Activated naive CD8-positive, alpha-beta T cell treated with anti-CD3 and anti-CD28 coated beads, Interleukin-2, amount 50 U/mL, for 24 hours (primary cell): ENCODE measurements around the gene NHSL1.
A peak's percentile ranks its signal among the peaks of the same experiment; 100 is the strongest.

Source experiments
- ATAC-seq: fragments of 150-1000 bp; cut with Tn5 transposase; one replicate; pipeline ENCODE4 v1.10.0; 2021
- DNase-seq: peaks from one replicate; pipeline ENCODE4 v3.0.0; 2021
- H3K27ac Mint-ChIP-seq: one replicate; pipeline ENCODE4 v1.8.0; 2021; ENCODE audit warnings: mild to moderate bottlenecking, mixed read lengths
- H3K27me3 Mint-ChIP-seq: one replicate; pipeline ENCODE4 v1.8.0; 2021; ENCODE audit warnings: mixed read lengths
- H3K36me3 Mint-ChIP-seq: one replicate; pipeline ENCODE4 v1.8.0; 2021; ENCODE audit warnings: low read depth, mixed read lengths
- H3K4me1 Mint-ChIP-seq: one replicate; pipeline ENCODE4 v1.8.0; 2021; ENCODE audit warnings: mixed read lengths
- H3K4me3 Mint-ChIP-seq: one replicate; pipeline ENCODE4 v1.8.0; 2021; ENCODE audit warnings: mild to moderate bottlenecking, moderate library complexity, mixed read lengths
- H3K9me3 Mint-ChIP-seq: one replicate; pipeline ENCODE4 v1.8.0; 2021; ENCODE audit warnings: mixed read lengths

NHSL1 gene

GRCh38 chr6:138422861-138423260 lies 76.4 kb downstream of the NHSL1 start:
- peaks cover 9% of the 10 kb centered on the region for H3K36me3 Mint-ChIP-seq
- H3K9me3 Mint-ChIP-seq, result no peaks in the 10 kb centered on the region
- peaks cover 5% of the 10 kb centered on the region for H3K4me1 Mint-ChIP-seq
- ATAC-seq, result no peak
- H3K4me3 Mint-ChIP-seq, result no peak overlapping the region
- H3K27ac Mint-ChIP-seq, result no peak overlapping the region
- H3K27me3 Mint-ChIP-seq, result peaks cover 2% of the 10 kb centered on the region
- no peak for DNase-seq

GRCh38 chr6:138421608-138422007 lies 77.7 kb downstream of the NHSL1 start:
- Mint-ChIP-seq H3K9me3 (no peaks in the 10 kb centered on the region), H3K27me3 (peaks cover 2% of the 10 kb centered on the region), H3K4me1 (peaks cover 8% of the 10 kb centered on the region), H3K4me3 (no peak overlapping the region), H3K27ac (no peak overlapping the region), H3K36me3 (peaks cover 13% of the 10 kb centered on the region)
- ATAC-seq (no peak), DNase-seq (no peak)

- peaks cover 2% of the 10 kb centered on the region for H3K27me3 Mint-ChIP-seq
- ATAC-seq, result no peak
- H3K9me3 Mint-ChIP-seq, result no peaks in the 10 kb centered on the region
- no peak overlapping the region for H3K27ac Mint-ChIP-seq
- peaks cover 13% of the 10 kb centered on the region for H3K36me3 Mint-ChIP-seq
- peaks cover 8% of the 10 kb centered on the region for H3K4me1 Mint-ChIP-seq
- no peak overlapping the region for H3K4me3 Mint-ChIP-seq
- DNase-seq, result no peak
Observed at GRCh38 chr6:138421089-138421488, 78.2 kb downstream of the NHSL1 start.

GRCh38 chr6:138420356-138420755 lies 78.9 kb downstream of the NHSL1 start:
- Mint-ChIP-seq H3K4me1 (peaks cover 8% of the 10 kb centered on the region), H3K9me3 (no peaks in the 10 kb centered on the region), H3K4me3 (no peak overlapping the region), H3K36me3 (peaks cover 13% of the 10 kb centered on the region), H3K27ac (no peak overlapping the region), H3K27me3 (peaks cover under 1% of the 10 kb centered on the region)
- ATAC-seq (no peak), DNase-seq (no peak)

GRCh38 chr6:138419766-138420165 lies 79.5 kb downstream of the NHSL1 start:
- no peak for DNase-seq
- ATAC-seq, result no peak
- H3K9me3 Mint-ChIP-seq, result no peaks in the 10 kb centered on the region
- H3K27ac Mint-ChIP-seq, result no peak overlapping the region
- H3K4me3 Mint-ChIP-seq, result no peak overlapping the region
- peaks cover 13% of the 10 kb centered on the region for H3K36me3 Mint-ChIP-seq
- H3K27me3 Mint-ChIP-seq, result no peaks in the 10 kb centered on the region
- H3K4me1 Mint-ChIP-seq, result peaks cover 8% of the 10 kb centered on the region

GRCh38 chr6:138418118-138418742 lies 81.1 kb downstream of the NHSL1 start:
- Mint-ChIP-seq H3K9me3 (no peaks in the 10 kb centered on the region), H3K27me3 (no peaks in the 10 kb centered on the region), H3K4me3 (no peak overlapping the region), H3K36me3 (peaks cover 21% of the 10 kb centered on the region), H3K4me1 (peaks cover 6% of the 10 kb centered on the region), H3K27ac (no peak overlapping the region)
- DNase-seq, result no peak
- peak; percentile 44 for ATAC-seq

- H3K4me3 Mint-ChIP-seq, result no peak overlapping the region
- H3K27me3 Mint-ChIP-seq, result no peaks in the 10 kb centered on the region
- H3K27ac Mint-ChIP-seq, result no peak overlapping the region
- ATAC-seq, result peak; percentile 34
- peaks cover 26% of the 10 kb centered on the region for H3K36me3 Mint-ChIP-seq
- DNase-seq, result no peak
- H3K9me3 Mint-ChIP-seq, result no peaks in the 10 kb centered on the region
- peaks cover 3% of the 10 kb centered on the region for H3K4me1 Mint-ChIP-seq
Observed at GRCh38 chr6:138417493-138418117, 81.7 kb downstream of the NHSL1 start.

GRCh38 chr6:138416206-138416605 lies 83.1 kb downstream of the NHSL1 start:
- no peak overlapping the region for H3K27ac Mint-ChIP-seq
- ATAC-seq (no peak), DNase-seq (no peak)
- H3K36me3 Mint-ChIP-seq, result peaks cover 36% of the 10 kb centered on the region
- H3K4me1 Mint-ChIP-seq, result peaks cover 10% of the 10 kb centered on the region
- no peaks in the 10 kb centered on the region for H3K27me3 Mint-ChIP-seq
- H3K9me3 Mint-ChIP-seq, result no peaks in the 10 kb centered on the region
- no peak overlapping the region for H3K4me3 Mint-ChIP-seq

GRCh38 chr6:138415125-138415524 lies 84.2 kb downstream of the NHSL1 start:
- Mint-ChIP-seq H3K9me3 (no peaks in the 10 kb centered on the region), H3K4me3 (no peak overlapping the region), H3K27ac (no peak overlapping the region), H3K27me3 (no peaks in the 10 kb centered on the region), H3K36me3 (peaks cover 41% of the 10 kb centered on the region), H3K4me1 (peaks cover 17% of the 10 kb centered on the region)
- DNase-seq (no peak), ATAC-seq (no peak)

- peak overlapping the region; percentile 68 for H3K27ac Mint-ChIP-seq
- DNase-seq (no peak), ATAC-seq (peak; percentile 82)
- peak overlapping the region; percentile 12 for H3K4me3 Mint-ChIP-seq
- H3K4me1 Mint-ChIP-seq, result peaks cover 17% of the 10 kb centered on the region
- no peaks in the 10 kb centered on the region for H3K9me3 Mint-ChIP-seq
- peaks cover 52% of the 10 kb centered on the region for H3K36me3 Mint-ChIP-seq
- H3K27me3 Mint-ChIP-seq, result no peaks in the 10 kb centered on the region
Observed at GRCh38 chr6:138410972-138411880, 88.1 kb downstream of the NHSL1 start.

GRCh38 chr6:138410048-138410735 lies 89.1 kb downstream of the NHSL1 start:
- Mint-ChIP-seq H3K36me3 (peaks cover 54% of the 10 kb centered on the region), H3K4me3 (no peak overlapping the region), H3K4me1 (peaks cover 21% of the 10 kb centered on the region), H3K9me3 (no peaks in the 10 kb centered on the region), H3K27ac (peak overlapping the region; percentile 21), H3K27me3 (no peaks in the 10 kb centered on the region)
- ATAC-seq, result no peak
- DNase-seq, result no peak

- no peak for ATAC-seq
- H3K9me3 Mint-ChIP-seq, result no peaks in the 10 kb centered on the region
- peaks cover 36% of the 10 kb centered on the region for H3K36me3 Mint-ChIP-seq
- no peak overlapping the region for H3K27ac Mint-ChIP-seq
- DNase-seq, result no peak
- H3K4me3 Mint-ChIP-seq, result no peak overlapping the region
- no peaks in the 10 kb centered on the region for H3K27me3 Mint-ChIP-seq
- peaks cover 26% of the 10 kb centered on the region for H3K4me1 Mint-ChIP-seq
Observed at GRCh38 chr6:138406443-138406842, 92.9 kb downstream of the NHSL1 start.

- peaks cover 21% of the 10 kb centered on the region for H3K4me1 Mint-ChIP-seq
- peaks cover 2% of the 10 kb centered on the region for H3K27me3 Mint-ChIP-seq
- H3K9me3 Mint-ChIP-seq, result no peaks in the 10 kb centered on the region
- no peak for DNase-seq
- no peak overlapping the region for H3K4me3 Mint-ChIP-seq
- H3K27ac Mint-ChIP-seq, result no peak overlapping the region
- no peak for ATAC-seq
- peaks cover 32% of the 10 kb centered on the region for H3K36me3 Mint-ChIP-seq
Observed at GRCh38 chr6:138405816-138406413, 93.4 kb downstream of the NHSL1 start.
